Measurements from ENCODE around the gene RREB1. TPM values are rescaled to one million over a fixed set of nuclear protein-coding genes. Genes with fewer than 3 reads are reported as not detected.

The RREB1 gene
- total and polyA plus RNA-seq, 2 donors (not counting 3 experiments of a cell fraction or from before 2014, with no cell fraction given), result 3.7 to 33.0 TPM

DNA sequence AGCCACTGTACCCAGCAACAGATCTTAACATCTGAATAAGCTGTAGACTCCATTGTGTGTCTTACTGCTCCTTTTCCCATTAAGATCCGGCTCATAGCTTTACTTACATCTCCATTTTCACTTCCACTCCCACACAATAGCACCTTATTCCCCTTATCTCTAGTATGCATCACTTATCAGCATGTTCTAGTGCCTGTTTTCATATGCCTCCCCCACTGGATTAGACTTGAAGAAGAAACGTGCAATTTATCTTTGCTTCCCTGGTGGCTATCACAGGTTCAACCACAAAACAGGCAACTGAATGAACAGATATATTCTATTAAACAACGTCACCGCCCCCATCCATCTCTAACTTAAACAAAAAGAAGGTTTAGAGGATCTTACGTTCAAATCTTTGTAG is 193.2 kb downstream of the RREB1 start:
- Histone ChIP-seq H3K27me3 (ENCODE audit: control insufficient read depth in 2 of 2, insufficient read depth in 2 of 2, low read length in 2 of 2) (no peaks in the 10 kb centered on the region), H3K27ac (ENCODE audit: insufficient read depth, low read depth, low read length) (no peak overlapping the region), H3K4me3 (replicated peaks in 1 of 3; ENCODE audit: insufficient read depth in 1 of 3, low read depth in 1 of 3, low read length in 3 of 3) (no peak overlapping the region), H4K20me1 (replicated peaks; ENCODE audit: control insufficient read depth, extremely low read depth, insufficient read depth, low read length) (no peaks in the 10 kb centered on the region), H3K36me3 (ENCODE audit: control insufficient read depth in 2 of 2, extremely low read depth in 1 of 2, insufficient read depth in 2 of 2, low read length in 2 of 2) (peaks cover 18 to 37% of the 10 kb centered on the region in 2 experiments), H3K9me1 (replicated peaks; ENCODE audit: control insufficient read depth, extremely low read depth, insufficient read depth, low read length) (no peaks in the 10 kb centered on the region), H3K9me3 (replicated peaks; ENCODE audit: control insufficient read depth, insufficient read depth, low read length) (no peaks in the 10 kb centered on the region), H3K9ac (replicated peaks; ENCODE audit: extremely low read depth, insufficient read depth, low read length) (no peak overlapping the region), H3K4me2 (ENCODE audit: insufficient read depth, low read length) (no peak overlapping the region), H3K4me1 (ENCODE audit: control insufficient read depth, extremely low read depth, insufficient read depth, low read length) (no peaks in the 10 kb centered on the region), H3K79me2 (ENCODE audit: control insufficient read depth, insufficient read depth, low read length) (peaks cover 35% of the 10 kb centered on the region), H2AFZ (ENCODE audit: low read depth, low read length) (no peak overlapping the region)
- ChIA-PET POLR2A (interaction anchor here (1.4 kb wide), 1 partner anchor 89 kb away, joined by 3 read pairs; the partner anchor contains the start of genes CAGE1 and RIOK1), CTCF (interaction anchor here (1.2 to 1.4 kb wide), 2 partner anchors 23 to 25 kb away, joined by 3 to 4 read pairs; no protein-coding TSS in a partner anchor)
- intact Hi-C loops (cut with micrococcal nuclease) (no loop called here), dilution Hi-C loops (cut with MboI; ENCODE audit: extremely low pct_ligation_motif_present, low sequenced_read_pairs) (no loop called here)
- no TSS peak for BruUV-seq (replicated peaks)
- FAIRE-seq (no peak), DNase-seq (ENCODE audit: low read depth, low spot score) (no peak)
- TF ChIP-seq, protein P1, sequence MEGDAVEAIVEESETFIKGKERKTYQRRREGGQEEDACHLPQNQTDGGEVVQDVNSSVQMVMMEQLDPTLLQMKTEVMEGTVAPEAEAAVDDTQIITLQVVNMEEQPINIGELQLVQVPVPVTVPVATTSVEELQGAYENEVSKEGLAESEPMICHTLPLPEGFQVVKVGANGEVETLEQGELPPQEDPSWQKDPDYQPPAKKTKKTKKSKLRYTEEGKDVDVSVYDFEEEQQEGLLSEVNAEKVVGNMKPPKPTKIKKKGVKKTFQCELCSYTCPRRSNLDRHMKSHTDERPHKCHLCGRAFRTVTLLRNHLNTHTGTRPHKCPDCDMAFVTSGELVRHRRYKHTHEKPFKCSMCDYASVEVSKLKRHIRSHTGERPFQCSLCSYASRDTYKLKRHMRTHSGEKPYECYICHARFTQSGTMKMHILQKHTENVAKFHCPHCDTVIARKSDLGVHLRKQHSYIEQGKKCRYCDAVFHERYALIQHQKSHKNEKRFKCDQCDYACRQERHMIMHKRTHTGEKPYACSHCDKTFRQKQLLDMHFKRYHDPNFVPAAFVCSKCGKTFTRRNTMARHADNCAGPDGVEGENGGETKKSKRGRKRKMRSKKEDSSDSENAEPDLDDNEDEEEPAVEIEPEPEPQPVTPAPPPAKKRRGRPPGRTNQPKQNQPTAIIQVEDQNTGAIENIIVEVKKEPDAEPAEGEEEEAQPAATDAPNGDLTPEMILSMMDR (IDR thresholded peaks at IDR 0.05; ENCODE audit: extremely low read depth in 1 of 2, insufficient read depth in 1 of 2, low read depth in 1 of 2, low read length in 2 of 2), result no peak
- no peak for TF ChIP-seq POLR2AphosphoS5 (IDR thresholded peaks at IDR 0.05; ENCODE audit: insufficient read depth, low read depth, low read length)
- no peak for TF ChIP-seq EZH2 (IDR thresholded peaks at IDR 0.05; ENCODE audit: borderline replicate concordance, low read depth, low read length, severe bottlenecking)

Small RNA genes lying within 50 kb of the gene (small RNA-seq; reads per million reads assigned to genes)
- gene RF00019 (ENCODE audit: insufficient read depth, insufficient read length, low read depth, low replicate concordance), result not detected

Other genes with a start within 250 kb of the RREB1 start
- gene SSR1, start 205.2 kb downstream of the RREB1 start, total RNA-seq, result 149 and 187 TPM in 2 replicates
- gene SSR1, start 205.2 kb downstream of the RREB1 start, polyA plus RNA-seq, result 49.5 and 70.7 TPM in 2 replicates

Measured in endothelial cell of umbilical vein (primary cell).